Endothelial cell of umbilical vein (primary cell): ENCODE measurements around the gene ELMO1. TPM values are rescaled to one million over a fixed set of nuclear protein-coding genes. Genes with fewer than 3 reads are reported as not detected.

Experiments
- BruUV-seq: library from RNA; stranded (reverse); fragments of 400-500 nt; replicated peaks from 2 replicates; lab custom pipeline; 2021; lab: Mats Ljungman, UMichigan
- CTCF ChIA-PET: fragments of 300-600, 350-600 bp; sonication (Branson Sonifier 250); formaldehyde crosslinking; loops from one replicate; lab custom pipeline; 2021; ENCODE audit warnings: antibody characterized with exemption, inconsistent platforms; lab: Charles Lee
- POLR2A ChIA-PET: fragments of 300-600, 350-600 bp; sonication (Branson Sonifier 250); formaldehyde crosslinking; loops from one replicate; lab custom pipeline; 2021; ENCODE audit warnings: antibody characterized with exemption, inconsistent platforms; lab: Charles Lee
- DNase-seq: peaks from one replicate; pipeline ENCODE4 v3.0.0-alpha.2; 2011; ENCODE audit warnings: low read depth, low spot score
- FAIRE-seq: peaks from 2 replicates; lab custom pipeline; 2011; peaks lifted over from hg19 to GRCh38; lab: Jason Lieb, UNC
- H2AFZ ChIP-seq: 2 replicates; pipeline ENCODE4 v1.6.0; 2012; ENCODE audit warnings: low read depth, low read length, control low read depth, inconsistent platforms
- H3K27ac ChIP-seq: 2 replicates; pipeline ENCODE4 v1.5.1; 2011; ENCODE audit warnings: low read depth, mild to moderate bottlenecking, control low read depth, low read length, moderate library complexity; ENCODE audit not compliant: insufficient read depth
- H3K27me3 ChIP-seq, 2 experiments: 2 replicates each; pipeline versions ENCODE4 v1.6.0 to v1.6.1; 2011; ENCODE audit warnings: low read length in 2 of 2, mixed read lengths in 1 of 2; ENCODE audit not compliant: control insufficient read depth in 2 of 2, insufficient read depth in 2 of 2
- H3K36me3 ChIP-seq, 2 experiments: 2 replicates in 1 of 2; 3 replicates in 1 of 2; pipeline ENCODE4 v1.5.1; 2011; ENCODE audit warnings: low read length in 2 of 2, mild to moderate bottlenecking in 1 of 2, moderate library complexity in 1 of 2; ENCODE audit not compliant: control insufficient read depth in 2 of 2, insufficient read depth in 2 of 2; ENCODE audit errors: extremely low read depth in 1 of 2
- H3K4me1 ChIP-seq: 3 replicates; pipeline ENCODE4 v1.5.1; 2011; ENCODE audit warnings: mild to moderate bottlenecking, low read length; ENCODE audit not compliant: control insufficient read depth, insufficient read depth; ENCODE audit errors: extremely low read depth
- H3K4me2 ChIP-seq: 2 replicates; pipeline ENCODE4 v1.6.1; 2011; ENCODE audit warnings: low read length, control low read depth, mixed read lengths; ENCODE audit not compliant: insufficient read depth
- H3K4me3 ChIP-seq, 3 experiments: fragments of 200-600 bp in 1 of 3; sonication (generic), shearing (Covaris generic) in 1 of 3; replicated peaks in 1 of 3; 2 replicates each; pipeline ENCODE4 v1.5.1; 2011 to 2016; ENCODE audit warnings: control low read depth in 3 of 3, low read length in 3 of 3, mild to moderate bottlenecking in 2 of 3, inconsistent platforms in 1 of 3, low read depth in 1 of 3, moderate library complexity in 1 of 3; ENCODE audit not compliant: insufficient read depth in 1 of 3
- H3K79me2 ChIP-seq: 2 replicates; pipeline ENCODE4 v1.6.0; 2012; ENCODE audit warnings: low read length, inconsistent platforms; ENCODE audit not compliant: control insufficient read depth, insufficient read depth
- H3K9ac ChIP-seq: replicated peaks from 2 replicates; pipeline ENCODE3; 2011; ENCODE audit warnings: low read length, control low read depth; ENCODE audit not compliant: insufficient read depth; ENCODE audit errors: extremely low read depth
- H3K9me1 ChIP-seq: replicated peaks from 3 replicates; pipeline ENCODE4 v1.6.0; 2011; ENCODE audit warnings: mild to moderate bottlenecking, low read length; ENCODE audit not compliant: control insufficient read depth, insufficient read depth; ENCODE audit errors: extremely low read depth
- H3K9me3 ChIP-seq: replicated peaks from 2 replicates; pipeline ENCODE4 v1.5.1; 2012; ENCODE audit warnings: low read length, inconsistent platforms; ENCODE audit not compliant: control insufficient read depth, insufficient read depth
- H4K20me1 ChIP-seq: replicated peaks from 2 replicates; pipeline ENCODE3; 2011; ENCODE audit warnings: mild to moderate bottlenecking, low read length; ENCODE audit not compliant: control insufficient read depth, insufficient read depth; ENCODE audit errors: extremely low read depth
- CTCF ChIP-seq, 2 donors: IDR thresholded peaks; 1 replicate in 1 of 2; 2 replicates in 1 of 2; pipeline ENCODE4 v1.5.1; 2011; ENCODE audit warnings: low read length in 2 of 2, mild to moderate bottlenecking in 2 of 2, moderate library complexity in 2 of 2, control low read depth in 1 of 2, inconsistent platforms in 1 of 2, low read depth in 1 of 2; ENCODE audit not compliant: insufficient read depth in 1 of 2; ENCODE audit errors: extremely low read depth in 1 of 2
- EZH2 ChIP-seq: IDR thresholded peaks from 2 replicates; pipeline ENCODE4 v1.6.1; 2012; ENCODE audit warnings: borderline replicate concordance, low read depth, mild to moderate bottlenecking, moderate library complexity, low read length, inconsistent platforms; ENCODE audit not compliant: severe bottlenecking
- FOS ChIP-seq: IDR thresholded peaks from 2 replicates; pipeline ENCODE4 v1.6.1; 2011; ENCODE audit warnings: mild to moderate bottlenecking, low read length, moderate library complexity, borderline replicate concordance; ENCODE audit not compliant: insufficient read depth
- GATA2 ChIP-seq: IDR thresholded peaks from 2 replicates; pipeline ENCODE4 v1.7.0; 2011; ENCODE audit warnings: low read depth, mild to moderate bottlenecking, moderate library complexity, mixed read lengths, low read length; ENCODE audit not compliant: insufficient read length, insufficient read depth
- JUN ChIP-seq: IDR thresholded peaks from 2 replicates; pipeline ENCODE4 v1.6.1; 2011; ENCODE audit warnings: borderline replicate concordance, low read depth; ENCODE audit not compliant: insufficient read length, insufficient read depth
- MYC ChIP-seq: IDR thresholded peaks from one replicate; pipeline ENCODE4 v1.6.1; 2011; ENCODE audit warnings: mild to moderate bottlenecking, low read depth, low read length
- POLR2A ChIP-seq: IDR thresholded peaks from 2 replicates; pipeline ENCODE4 v1.6.1; 2012; ENCODE audit warnings: low read depth, mild to moderate bottlenecking, control low read depth, low read length
- POLR2AphosphoS5 ChIP-seq: IDR thresholded peaks from 2 replicates; pipeline ENCODE4 v1.6.1; 2012; ENCODE audit warnings: low read depth, mild to moderate bottlenecking, control low read depth, low read length, moderate library complexity; ENCODE audit not compliant: insufficient read depth
- dilution Hi-C: fragments of 300-500 bp; cut with MboI; formaldehyde crosslinking; loops from one replicate; pipeline ENCODE4 v1.15.0; 2019; ENCODE audit warnings: low sequenced_read_pairs; ENCODE audit not compliant: extremely low pct_ligation_motif_present
- intact Hi-C: fragments of 100-400 bp; cut with micrococcal nuclease; formaldehyde crosslinking; loops from one replicate; pipeline ENCODE4 v1.10.0; 2022
- polyA plus RNA-seq, 4 experiments: library from polyadenylated mRNA; depleted of rRNA in 3 of 4; stranded (reverse) in 3 of 4; unstranded in 1 of 4; fragments of >200 nt; gene quantifications; 2 replicates each; pipeline versions ENCODE4 v1.2.1 to v1.2.3, GENCODE V29; 2011 to 2012; ENCODE audit warnings: missing spikeins in 1 of 4
- total RNA-seq: library from RNA; stranded (reverse); gene quantifications from 2 replicates; pipeline ENCODE4 v1.2.3, GENCODE V29; 2021
- TF ChIP-seq, protein P1 (sequence below): IDR thresholded peaks from 2 replicates; pipeline ENCODE4 v1.6.1; 2011; ENCODE audit not compliant: insufficient read depth, insufficient read length

ELMO1 gene
- total and polyA plus RNA-seq, 2 donors (not counting 3 experiments of a cell fraction or from before 2014, with no cell fraction given): 17.0 to 30.6 TPM

DNA sequence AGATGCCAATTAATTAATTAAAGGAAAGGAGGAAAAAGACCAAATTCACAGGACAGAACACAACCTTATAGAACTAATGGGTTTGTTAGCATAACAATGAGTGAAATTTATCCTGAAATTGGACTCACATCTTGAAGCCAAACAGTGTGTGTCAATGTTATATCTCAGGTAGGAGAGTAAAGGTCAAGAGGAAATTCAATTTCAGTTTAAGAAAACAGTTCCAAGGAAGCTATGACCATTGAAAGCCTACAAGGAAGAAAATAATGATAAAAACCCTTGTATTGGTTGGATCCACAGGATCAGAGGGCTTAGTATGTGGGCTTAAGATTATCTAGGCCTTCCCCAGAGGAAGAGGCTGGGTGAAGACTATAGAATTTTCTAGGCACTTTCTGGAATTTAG is 525.5 kb downstream of the ELMO1 start:
- H3K4me2 ChIP-seq: no peak overlapping the region
- BruUV-seq: no TSS peak
- no peaks in the 10 kb centered on the region for H3K36me3 ChIP-seq
- ChIA-PET POLR2A (no interaction called here), CTCF (no interaction called here)
- no peak overlapping the region for H3K27ac ChIP-seq
- intact Hi-C loops (no loop called here), dilution Hi-C loops (no loop called here)
- no peaks in the 10 kb centered on the region for H3K4me1 ChIP-seq
- no peak overlapping the region for H3K9ac ChIP-seq
- no peak overlapping the region for H3K4me3 ChIP-seq
- FAIRE-seq: no peak
- H3K79me2 ChIP-seq: no peaks in the 10 kb centered on the region
- no peaks in the 10 kb centered on the region for H3K27me3 ChIP-seq
- H4K20me1 ChIP-seq: no peaks in the 10 kb centered on the region
- H3K9me1 ChIP-seq: no peaks in the 10 kb centered on the region
- no peak for TF ChIP-seq POLR2A
- no peak for TF ChIP-seq GATA2
- no peak for TF ChIP-seq FOS
- no peak for TF ChIP-seq JUN
- no peak for TF ChIP-seq POLR2AphosphoS5
- TF ChIP-seq, protein P1, sequence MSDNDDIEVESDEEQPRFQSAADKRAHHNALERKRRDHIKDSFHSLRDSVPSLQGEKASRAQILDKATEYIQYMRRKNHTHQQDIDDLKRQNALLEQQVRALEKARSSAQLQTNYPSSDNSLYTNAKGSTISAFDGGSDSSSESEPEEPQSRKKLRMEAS: no peak
- TF ChIP-seq CTCF (IDR thresholded peaks at IDR 0.05; ENCODE audit: extremely low read depth in 1 of 2, insufficient read depth in 1 of 2, low read depth in 1 of 2, low read length in 2 of 2): no peak
- no peak for TF ChIP-seq MYC
- no peak for TF ChIP-seq EZH2
- H2AFZ ChIP-seq: no peak overlapping the region
- no peak for DNase-seq
- H3K9me3 ChIP-seq: no peaks in the 10 kb centered on the region
